Sigmoid colon (tissue), 7 donors: ENCODE data around the gene PRMT7. TPM values are rescaled to one million over a fixed set of nuclear protein-coding genes. Genes with fewer than 3 reads are reported as not detected.

Source experiments
- DNase-seq: peaks from one replicate; pipeline ENCODE4 v3.0.0-alpha.2; 2019
- H3K27ac ChIP-seq, 4 donors: fragments of 200-600 bp; sonication (generic); one replicate each; pipeline ENCODE4 v1.5.1; 2016 to 2019; ENCODE audit warnings: mild to moderate bottlenecking in 1 of 4
- H3K27me3 ChIP-seq, 3 donors: fragments of 200-600 bp; sonication (generic); one replicate each; pipeline ENCODE4 v1.5.1; 2019; ENCODE audit warnings: mild to moderate bottlenecking in 1 of 3
- H3K36me3 ChIP-seq, 4 donors: fragments of 200-600 bp; sonication (generic); one replicate each; pipeline ENCODE4 v1.5.1; 2016 to 2019
- H3K4me1 ChIP-seq, 4 donors: fragments of 200-600 bp; sonication (generic); one replicate each; pipeline ENCODE4 v1.5.1; 2017 to 2019
- H3K4me3 ChIP-seq, 4 donors: fragments of 200-600 bp; sonication (generic); one replicate each; pipeline ENCODE4 v1.5.1; 2017 to 2019; ENCODE audit warnings: mild to moderate bottlenecking in 2 of 4, moderate library complexity in 1 of 4
- H3K9me3 ChIP-seq, 4 donors: fragments of 200-600 bp in 3 of 4; sonication (generic) in 3 of 4; one replicate each; pipeline versions ENCODE4 v1.5.1 to v1.6.1; 2013 to 2019
- CTCF ChIP-seq, 4 experiments: fragments of 450-650 bp in 3 of 4; fragments of 200-600 bp in 1 of 4; IDR thresholded peaks; one replicate each; pipeline ENCODE4 v1.5.1; 2016 to 2019; ENCODE audit warnings: antibody characterized with exemption in 4 of 4, mild to moderate bottlenecking in 3 of 4, moderate library complexity in 2 of 4
- EP300 ChIP-seq, 4 donors: sonication (generic); formaldehyde crosslinking; IDR thresholded peaks; one replicate each; pipeline ENCODE4 v1.6.1; 2017; ENCODE audit warnings: antibody characterized with exemption in 4 of 4
- POLR2A ChIP-seq, 2 donors: fragments of 450-650 bp; IDR thresholded peaks; one replicate each; pipeline ENCODE4 v1.6.1; 2016; ENCODE audit warnings: antibody characterized with exemption in 2 of 2, mild to moderate bottlenecking in 2 of 2, moderate library complexity in 2 of 2
- POLR2AphosphoS5 ChIP-seq, 4 donors: sonication (generic); formaldehyde crosslinking; IDR thresholded peaks; one replicate each; pipeline ENCODE4 v1.6.1; 2017; ENCODE audit warnings: antibody characterized with exemption in 4 of 4
- WGBS, 2 donors: extraction: QIAGEN DNeasy Blood & Tissue Kit; methylation state at CpG; one replicate each; pipeline ENCODE4 v1.1.7; 2013; 5-methylcytosine and 5-hydroxymethylcytosine counted together
- intact Hi-C: fragments of 100-400 bp; cut with DNase I; formaldehyde crosslinking; loops from one replicate; pipeline ENCODE4 v1.15.1; 2023
- polyA plus RNA-seq, 3 donors: library from polyadenylated mRNA; stranded (reverse); fragments of 200-250 nt; gene quantifications; one replicate each; pipeline ENCODE4 v1.2.3, GENCODE V29; 2013
- total RNA-seq, 4 donors: library from RNA; depleted of rRNA; stranded (reverse); fragments of >200 nt; gene quantifications; one replicate each; pipeline ENCODE4 v1.1.0, GENCODE V29; 2016
- donor health status: healthy with polysubstance abuse.
- donor health status: Bipolar disorder and iron deficiency.
- donor health status: healthy.

PRMT7 gene
- total and polyA plus RNA-seq, 7 donors: 12.0 to 51.0 (median 40.7) TPM

- DNase-seq: no peak
- intact Hi-C loops: no loop called here
- Histone ChIP-seq H3K9me3 (no peaks in the 10 kb centered on the region), H3K36me3 (no peaks in the 10 kb centered on the region), H3K4me3 (no peak overlapping the region), H3K27ac (no peak overlapping the region), H3K27me3 (peaks cover 4 to 37% (median 27%) of the 10 kb centered on the region in 3 donors), H3K4me1 (no peaks in the 10 kb centered on the region)
- no peak for TF ChIP-seq POLR2A (IDR thresholded peaks at IDR 0.05)
- no peak for TF ChIP-seq EP300 (IDR thresholded peaks at IDR 0.05)
- TF ChIP-seq POLR2AphosphoS5 (IDR thresholded peaks at IDR 0.05): no peak
- no peak for TF ChIP-seq CTCF (IDR thresholded peaks at IDR 0.05)
- 68 to 89% methylated on average over 23 of the region's 23 CpGs for WGBS, 2 donors
Observed at GRCh38 chr16:68369697-68370580, 59.1 kb downstream of the PRMT7 start.

GRCh38 chr16:68370581-68371275, 59.9 kb downstream of the PRMT7 start:
- TF ChIP-seq POLR2A (IDR thresholded peaks at IDR 0.05) (no peak), POLR2AphosphoS5 (IDR thresholded peaks at IDR 0.05) (no peak), CTCF (IDR thresholded peaks at IDR 0.05) (no peak), EP300 (IDR thresholded peaks at IDR 0.05) (no peak)
- WGBS, 2 donors: 76 to 91% methylated on average over 32 of the region's 32 CpGs
- H3K27me3 ChIP-seq: peaks cover 4 to 29% (median 19%) of the 10 kb centered on the region in 3 donors
- H3K27ac ChIP-seq: no peak overlapping the region
- H3K9me3 ChIP-seq: no peaks in the 10 kb centered on the region
- DNase-seq: no peak
- H3K4me1 ChIP-seq: no peaks in the 10 kb centered on the region
- no peaks in the 10 kb centered on the region for H3K36me3 ChIP-seq
- intact Hi-C loops: no loop called here
- no peak overlapping the region for H3K4me3 ChIP-seq

GRCh38 chr16:68371276-68371651, 60.4 kb downstream of the PRMT7 start:
- Histone ChIP-seq H3K36me3 (no peaks in the 10 kb centered on the region), H3K27me3 (peaks cover 0 to 24% (median 13%) of the 10 kb centered on the region in 3 donors), H3K9me3 (no peaks in the 10 kb centered on the region), H3K27ac (no peak overlapping the region), H3K4me1 (no peaks in the 10 kb centered on the region), H3K4me3 (no peak overlapping the region)
- WGBS, 2 donors: 95% methylated on average over 27 of the region's 27 CpGs
- no peak for TF ChIP-seq POLR2A (IDR thresholded peaks at IDR 0.05)
- no peak for TF ChIP-seq POLR2AphosphoS5 (IDR thresholded peaks at IDR 0.05)
- no peak for TF ChIP-seq CTCF (IDR thresholded peaks at IDR 0.05)
- no peak for TF ChIP-seq EP300 (IDR thresholded peaks at IDR 0.05)
- intact Hi-C loops: no loop called here
- no peak for DNase-seq

GRCh38 chr16:68371706-68372380, 61.0 kb downstream of the PRMT7 start:
- Histone ChIP-seq H3K27me3 (peaks cover 0 to 18% (median 8%) of the 10 kb centered on the region in 3 donors), H3K36me3 (no peaks in the 10 kb centered on the region), H3K4me1 (no peaks in the 10 kb centered on the region), H3K9me3 (no peaks in the 10 kb centered on the region), H3K4me3 (no peak overlapping the region), H3K27ac (no peak overlapping the region)
- DNase-seq: no peak
- TF ChIP-seq POLR2A (IDR thresholded peaks at IDR 0.05) (no peak), POLR2AphosphoS5 (IDR thresholded peaks at IDR 0.05) (no peak), CTCF (IDR thresholded peaks at IDR 0.05) (no peak), EP300 (IDR thresholded peaks at IDR 0.05) (no peak)
- WGBS, 2 donors: 95 to 96% methylated on average over 40 of the region's 40 CpGs
- intact Hi-C loops: no loop called here
